Trophoblast cell (in vitro differentiated cells and primary cell): ENCODE measurements around the gene TRPC4.

Experiments
- DNase-seq, 2 donors: peaks; one replicate each; pipeline ENCODE4 v3.0.0-alpha.2; 2016
- H2AFZ ChIP-seq: 2 replicates; pipeline ENCODE4 v1.6.1; 2013; ENCODE audit warnings: low read length, moderate library complexity, mild to moderate bottlenecking; ENCODE audit not compliant: insufficient read depth, poor library complexity
- H2AK5ac ChIP-seq: 2 replicates; pipeline ENCODE4 v1.6.1; 2013; ENCODE audit warnings: mild to moderate bottlenecking, low read length
- H2BK120ac ChIP-seq: 2 replicates; pipeline ENCODE4 v1.6.1; 2013; ENCODE audit warnings: low read length, mild to moderate bottlenecking, moderate library complexity; ENCODE audit not compliant: insufficient read depth, poor library complexity
- H2BK12ac ChIP-seq: 2 replicates; pipeline ENCODE4 v1.6.1; 2013; ENCODE audit warnings: mild to moderate bottlenecking, low read length, moderate library complexity
- H2BK5ac ChIP-seq: 2 replicates; pipeline ENCODE4 v1.6.1; 2013; ENCODE audit warnings: low read length, low read depth, moderate library complexity, mild to moderate bottlenecking; ENCODE audit not compliant: poor library complexity
- H3K14ac ChIP-seq: 2 replicates; pipeline ENCODE4 v1.6.1; 2013; ENCODE audit warnings: mild to moderate bottlenecking, low read length
- H3K18ac ChIP-seq: 2 replicates; pipeline ENCODE4 v1.6.1; 2013; ENCODE audit warnings: mild to moderate bottlenecking, low read length
- H3K23ac ChIP-seq: 2 replicates; pipeline ENCODE4 v1.6.1; 2013; ENCODE audit warnings: low read length
- H3K27ac ChIP-seq: 2 replicates; pipeline ENCODE4 v1.5.1; 2013; ENCODE audit warnings: low read depth, mild to moderate bottlenecking, inconsistent platforms, low read length, moderate library complexity
- H3K27me3 ChIP-seq: 2 replicates; pipeline ENCODE4 v1.6.1; 2013; ENCODE audit warnings: inconsistent platforms, mild to moderate bottlenecking, low read length, moderate library complexity; ENCODE audit not compliant: insufficient read depth
- H3K36me3 ChIP-seq, 2 experiments: 1 replicate in 1 of 2; 2 replicates in 1 of 2; pipeline ENCODE4 v1.6.1; 2013; ENCODE audit warnings: low read length in 2 of 2, mild to moderate bottlenecking in 2 of 2, moderate library complexity in 1 of 2; ENCODE audit not compliant: insufficient read depth in 2 of 2, control insufficient read depth in 1 of 2
- H3K4ac ChIP-seq: 2 replicates; pipeline ENCODE4 v1.6.1; 2013; ENCODE audit warnings: low read depth, mild to moderate bottlenecking, low read length, moderate library complexity
- H3K4me1 ChIP-seq, 2 experiments: 1 replicate in 1 of 2; 2 replicates in 1 of 2; pipeline ENCODE4 v1.6.1; 2013; ENCODE audit warnings: low read length in 2 of 2, mild to moderate bottlenecking in 2 of 2, moderate library complexity in 1 of 2; ENCODE audit not compliant: insufficient read depth in 2 of 2, control insufficient read depth in 1 of 2
- H3K4me2 ChIP-seq: 2 replicates; pipeline ENCODE4 v1.6.1; 2013; ENCODE audit warnings: inconsistent platforms, mild to moderate bottlenecking, low read length, moderate library complexity
- H3K4me3 ChIP-seq: 2 replicates; pipeline ENCODE4 v1.5.1; 2013; ENCODE audit warnings: mild to moderate bottlenecking, low read depth, low read length, inconsistent platforms
- H3K79me1 ChIP-seq: one replicate; pipeline ENCODE4 v1.6.1; 2013; ENCODE audit warnings: low read length
- H3K79me2 ChIP-seq: 2 replicates; pipeline ENCODE4 v1.6.1; 2013; ENCODE audit warnings: low read length, mild to moderate bottlenecking; ENCODE audit not compliant: control insufficient read depth, insufficient read depth, poor library complexity
- H3K9ac ChIP-seq: 2 replicates; pipeline ENCODE4 v1.6.1; 2013; ENCODE audit warnings: mild to moderate bottlenecking, low read length
- H3K9me3 ChIP-seq: 2 replicates; pipeline ENCODE4 v1.6.1; 2013; ENCODE audit warnings: low read depth, mild to moderate bottlenecking, control low read depth, inconsistent platforms, low read length; ENCODE audit not compliant: insufficient read depth
- H4K12ac ChIP-seq: 2 replicates; pipeline ENCODE4 v1.6.1; 2013; ENCODE audit warnings: low read depth, mild to moderate bottlenecking, low read length, moderate library complexity
- H4K8ac ChIP-seq: 2 replicates; pipeline ENCODE4 v1.6.1; 2013; ENCODE audit warnings: low read depth, mild to moderate bottlenecking, low read length, moderate library complexity
- H4K91ac ChIP-seq: one replicate; pipeline ENCODE4 v1.6.1; 2013; ENCODE audit warnings: low read depth, mild to moderate bottlenecking, low read length, moderate library complexity
- WGBS: extraction: QIAGEN DNeasy Blood & Tissue Kit; methylation state at CpG from one replicate; pipeline ENCODE4 v1.1.7; 2013; ENCODE audit warnings: missing lambda C conversion rate; ENCODE audit not compliant: insufficient read length, insufficient coverage; ENCODE audit errors: extremely low coverage; 5-methylcytosine and 5-hydroxymethylcytosine counted together

The TRPC4 gene

GRCh38 chr13:37884674-37885073 is 15.1 kb upstream of the TRPC4 start:
- no peak overlapping the region for H3K14ac ChIP-seq
- no peak overlapping the region for H2BK12ac ChIP-seq
- no peak overlapping the region for H4K91ac ChIP-seq
- H3K18ac ChIP-seq: no peak overlapping the region
- no peak overlapping the region for H2AFZ ChIP-seq
- no peak overlapping the region for H3K27ac ChIP-seq
- H3K9ac ChIP-seq: no peak overlapping the region
- no peak overlapping the region for H3K23ac ChIP-seq
- no peak overlapping the region for H3K4me2 ChIP-seq
- no peaks in the 10 kb centered on the region for H3K79me1 ChIP-seq
- no CpG with 5 or more reads among the region's 2 CpGs for WGBS
- no peaks in the 10 kb centered on the region for H3K36me3 ChIP-seq
- no peaks in the 10 kb centered on the region for H3K79me2 ChIP-seq
- no peaks in the 10 kb centered on the region for H3K27me3 ChIP-seq
- H3K4me3 ChIP-seq: no peak overlapping the region
- no peak overlapping the region for H4K12ac ChIP-seq
- DNase-seq: no peak
- H3K4me1 ChIP-seq: peaks cover 0 to 3% of the 10 kb centered on the region in 2 experiments
- no peak overlapping the region for H4K8ac ChIP-seq
- no peak overlapping the region for H2BK120ac ChIP-seq
- no peak overlapping the region for H2AK5ac ChIP-seq
- no peak overlapping the region for H2BK5ac ChIP-seq
- H3K4ac ChIP-seq: no peak overlapping the region
- H3K9me3 ChIP-seq: no peaks in the 10 kb centered on the region

GRCh38 chr13:37884026-37884425 is 14.5 kb upstream of the TRPC4 start:
- DNase-seq: no peak
- Histone ChIP-seq H3K4me1 (peaks cover 0 to 2% of the 10 kb centered on the region in 2 experiments), H3K18ac (no peak overlapping the region), H3K4ac (no peak overlapping the region), H3K79me1 (no peaks in the 10 kb centered on the region), H3K4me3 (no peak overlapping the region), H2BK120ac (no peak overlapping the region), H3K9me3 (no peaks in the 10 kb centered on the region), H3K36me3 (no peaks in the 10 kb centered on the region), H3K4me2 (no peak overlapping the region), H3K23ac (no peak overlapping the region), H4K91ac (no peak overlapping the region), H2AFZ (no peak overlapping the region), H2AK5ac (no peak overlapping the region), H3K9ac (no peak overlapping the region), H3K27me3 (no peaks in the 10 kb centered on the region), H3K14ac (no peak overlapping the region), H2BK5ac (no peak overlapping the region), H4K12ac (no peak overlapping the region), H3K79me2 (no peaks in the 10 kb centered on the region), H2BK12ac (no peak overlapping the region), H3K27ac (no peak overlapping the region), H4K8ac (no peak overlapping the region)
- no CpG with 5 or more reads among the region's 1 CpG for WGBS

GRCh38 chr13:37878921-37879320 is 9.3 kb upstream of the TRPC4 start:
- Histone ChIP-seq H3K79me2 (no peaks in the 10 kb centered on the region), H3K27ac (no peak overlapping the region), H3K9me3 (no peaks in the 10 kb centered on the region), H4K8ac (no peak overlapping the region), H2AK5ac (no peak overlapping the region), H3K36me3 (no peaks in the 10 kb centered on the region), H4K12ac (no peak overlapping the region), H3K4me1 (no peaks in the 10 kb centered on the region), H3K4me3 (no peak overlapping the region), H3K27me3 (no peaks in the 10 kb centered on the region), H3K79me1 (no peaks in the 10 kb centered on the region), H3K18ac (no peak overlapping the region), H3K4ac (no peak overlapping the region), H3K4me2 (no peak overlapping the region), H2BK5ac (no peak overlapping the region), H4K91ac (no peak overlapping the region), H2BK12ac (no peak overlapping the region), H3K23ac (no peak overlapping the region), H3K9ac (no peak overlapping the region), H2BK120ac (no peak overlapping the region), H2AFZ (no peak overlapping the region), H3K14ac (no peak overlapping the region)
- no CpG with 5 or more reads among the region's 3 CpGs for WGBS
- DNase-seq: no peak

GRCh38 chr13:37878496-37878895 is 8.9 kb upstream of the TRPC4 start:
- no CpG with 5 or more reads among the region's 1 CpG for WGBS
- no peak overlapping the region for H2AK5ac ChIP-seq
- no peak overlapping the region for H4K91ac ChIP-seq
- H3K9ac ChIP-seq: no peak overlapping the region
- H3K4ac ChIP-seq: no peak overlapping the region
- H3K36me3 ChIP-seq: no peaks in the 10 kb centered on the region
- H4K12ac ChIP-seq: no peak overlapping the region
- H3K18ac ChIP-seq: no peak overlapping the region
- H2BK120ac ChIP-seq: no peak overlapping the region
- no peaks in the 10 kb centered on the region for H3K27me3 ChIP-seq
- H3K14ac ChIP-seq: no peak overlapping the region
- no peak overlapping the region for H2BK12ac ChIP-seq
- peak in 1 of 2 donors; percentile 9 for DNase-seq
- H3K23ac ChIP-seq: no peak overlapping the region
- no peak overlapping the region for H4K8ac ChIP-seq
- no peaks in the 10 kb centered on the region for H3K4me1 ChIP-seq
- no peak overlapping the region for H2BK5ac ChIP-seq
- no peaks in the 10 kb centered on the region for H3K79me2 ChIP-seq
- no peak overlapping the region for H2AFZ ChIP-seq
- H3K9me3 ChIP-seq: no peaks in the 10 kb centered on the region
- H3K27ac ChIP-seq: no peak overlapping the region
- no peak overlapping the region for H3K4me2 ChIP-seq
- no peaks in the 10 kb centered on the region for H3K79me1 ChIP-seq
- no peak overlapping the region for H3K4me3 ChIP-seq
